Kidney glomerular epithelial cell (primary cell): Measurements from ENCODE around the gene WNT3.
"Not testable (repeated sequence)": the region's sequence is repeated elsewhere in the genome, so short reads cannot be mapped to it uniquely, and the experiment has no call there.

Experiments
- DNase-seq: peaks from one replicate; lab custom pipeline; 2025; lab: John Stamatoyannopoulos, UW

The WNT3 gene

GRCh38 chr17:46764709-46765401, 53.6 kb downstream of the WNT3 start:
- no peak for DNase-seq

- no peak for DNase-seq
Measured at GRCh38 chr17:46764000-46764708, 54.3 kb downstream of the WNT3 start.

GRCh38 chr17:46763416-46763815, 55.1 kb downstream of the WNT3 start:
- DNase-seq: no peak

- DNase-seq: no peak
Measured at GRCh38 chr17:46759141-46759540, 59.4 kb downstream of the WNT3 start.

GRCh38 chr17:46758614-46759013, 59.9 kb downstream of the WNT3 start:
- no peak for DNase-seq

GRCh38 chr17:46757588-46757987, 60.9 kb downstream of the WNT3 start:
- not testable (repeated sequence) for DNase-seq

- no peak for DNase-seq
Measured at GRCh38 chr17:46756861-46757260, 61.6 kb downstream of the WNT3 start.

GRCh38 chr17:46756081-46756735, 62.3 kb downstream of the WNT3 start:
- no peak for DNase-seq

- no peak for DNase-seq
Measured at GRCh38 chr17:46753776-46754175, 64.7 kb downstream of the WNT3 start.

GRCh38 chr17:46751425-46751824, 67.1 kb downstream of the WNT3 start:
- no peak for DNase-seq

GRCh38 chr17:46745376-46745775, 73.1 kb downstream of the WNT3 start:
- DNase-seq: no peak

GRCh38 chr17:46744441-46744840, 74.1 kb downstream of the WNT3 start:
- DNase-seq: no peak

GRCh38 chr17:46742565-46743270, 75.8 kb downstream of the WNT3 start:
- DNase-seq: peak; percentile 86

- DNase-seq: no peak
Measured at GRCh38 chr17:46741122-46741730, 77.3 kb downstream of the WNT3 start.

GRCh38 chr17:46739982-46740381, 78.5 kb downstream of the WNT3 start:
- no peak for DNase-seq

GRCh38 chr17:46738544-46738943, 79.9 kb downstream of the WNT3 start:
- DNase-seq: no peak

GRCh38 chr17:46737326-46737725, 81.2 kb downstream of the WNT3 start:
- no peak for DNase-seq

GRCh38 chr17:46736100-46736499, 82.4 kb downstream of the WNT3 start:
- DNase-seq: no peak

GRCh38 chr17:46733837-46734475, 84.5 kb downstream of the WNT3 start:
- DNase-seq: peak; percentile 46

GRCh38 chr17:46732754-46733398, 85.6 kb downstream of the WNT3 start:
- DNase-seq: no peak

GRCh38 chr17:46732160-46732559, 86.3 kb downstream of the WNT3 start:
- no peak for DNase-seq
